ENCODE measurements around the gene RNF224.

The RNF224 gene

GRCh38 chr9:137275588-137276472 lies 48.5 kb downstream of the RNF224 start:
- DNase-seq, result no peak

GRCh38 chr9:137276473-137277328 lies 49.4 kb downstream of the RNF224 start:
- peak; percentile 65 for DNase-seq

- peak; percentile 68 for DNase-seq
These were observed 50.2 kb downstream of the RNF224 start, which contains the start of gene TOR4A for GRCh38 chr9:137277329-137278041. TSS of gene TOR4A (plus strand) at chr9:137277726. CDS start at chr9:137278690, 964 bp downstream.

GRCh38 chr9:137278061-137278701 lies 50.9 kb downstream of the RNF224 start:
- DNase-seq, result no peak

Measured in GDM1 (cell line).